CD4-positive, alpha-beta T cell treated with Interleukin-1 beta for 1 hour (primary cell): Measurements from ENCODE around the gene CD79A.

Source experiments
- DNase-seq, 2 donors: peaks; one replicate each; pipeline ENCODE4 v3.0.0-alpha.2; 2020 to 2022

CD79A gene

GRCh38 chr19:41876847-41877832 lies at the start of gene CD79A:
Gene CD79A (plus strand): TSS chr19:41877279. CDS start chr19:41877305, 26 bp downstream.
- DNase-seq, result peak in 1 of 2 donors; percentile 90

- DNase-seq, result no peak
These were observed 38.9 kb upstream of the CD79A start for GRCh38 chr19:41837981-41838708.

- no peak for DNase-seq
These were observed 37.9 kb upstream of the CD79A start for GRCh38 chr19:41839211-41839610.

- no peak for DNase-seq
These were observed 33.7 kb upstream of the CD79A start for GRCh38 chr19:41843371-41843770.

- no peak for DNase-seq
These were observed 32.5 kb upstream of the CD79A start, which contains the start of gene LYPD4 for GRCh38 chr19:41844601-41845000. Gene LYPD4 (minus strand): TSS chr19:41844683. CDS start chr19:41839285, 5,398 bp downstream.

GRCh38 chr19:41845001-41845050 lies 32.3 kb upstream of the CD79A start, which contains the start of gene DMRTC2:
Gene DMRTC2 (plus strand): TSS chr19:41845042. CDS start chr19:41847429, 2,387 bp downstream.
- no peak for DNase-seq

- no peak for DNase-seq
These were observed 32.0 kb upstream of the CD79A start for GRCh38 chr19:41845051-41845590.

GRCh38 chr19:41847351-41848105 lies 29.6 kb upstream of the CD79A start:
- DNase-seq, result no peak

- DNase-seq, result no peak
These were observed 28.4 kb upstream of the CD79A start for GRCh38 chr19:41848666-41849065.

- DNase-seq, result no peak
These were observed 28.0 kb upstream of the CD79A start for GRCh38 chr19:41849067-41849466.

- no peak for DNase-seq
These were observed 26.7 kb upstream of the CD79A start for GRCh38 chr19:41850381-41850780.

GRCh38 chr19:41851456-41851855 lies 25.6 kb upstream of the CD79A start:
- no peak for DNase-seq

- no peak for DNase-seq
These were observed 23.7 kb upstream of the CD79A start for GRCh38 chr19:41853344-41853743.

- no peak for DNase-seq
These were observed 23.3 kb upstream of the CD79A start for GRCh38 chr19:41853768-41854167.

- no peak for DNase-seq
These were observed 17.9 kb upstream of the CD79A start for GRCh38 chr19:41859213-41859617.

GRCh38 chr19:41859618-41860418 lies 17.3 kb upstream of the CD79A start, which contains the start of gene RPS19:
Gene RPS19 (plus strand): TSS chr19:41860255. CDS start chr19:41860775, 520 bp downstream.
- DNase-seq, result peak; percentile 97 to 98

- no peak for DNase-seq
These were observed 16.5 kb upstream of the CD79A start for GRCh38 chr19:41860419-41861115.

GRCh38 chr19:41861116-41861768 lies 15.8 kb upstream of the CD79A start:
- DNase-seq, result no peak

- no peak for DNase-seq
These were observed 15.2 kb upstream of the CD79A start for GRCh38 chr19:41861846-41862245.

- no peak for DNase-seq
These were observed 14.6 kb upstream of the CD79A start for GRCh38 chr19:41862445-41862986.
